NCI-H1092 (cell line): ENCODE data around the gene CHN2.

Experiments
- DNase-seq: peaks from one replicate; lab custom pipeline; 2025; lab: John Stamatoyannopoulos, UW

Gene CHN2

DNA sequence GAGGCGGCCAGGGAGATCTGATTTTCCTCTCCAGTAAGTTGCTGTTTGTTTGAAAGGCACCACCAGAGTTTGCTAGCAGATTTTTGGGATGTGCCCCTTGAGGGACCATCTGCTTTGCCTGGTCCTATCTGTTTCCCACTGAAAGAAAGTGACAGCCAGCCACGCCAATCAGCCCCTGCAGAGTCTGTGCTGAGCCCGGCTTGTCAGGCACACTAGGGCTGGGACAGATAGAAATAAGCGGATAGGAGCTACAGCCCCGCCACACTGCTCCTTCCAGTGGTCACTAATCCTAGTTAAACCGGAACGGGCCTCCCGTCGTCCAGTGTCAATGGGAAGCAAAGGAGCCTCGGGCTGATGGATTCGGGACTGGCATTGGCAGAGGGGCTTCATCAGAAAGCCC is 207.2 kb downstream of the CHN2 start:
- DNase-seq, result no peak

DNA sequence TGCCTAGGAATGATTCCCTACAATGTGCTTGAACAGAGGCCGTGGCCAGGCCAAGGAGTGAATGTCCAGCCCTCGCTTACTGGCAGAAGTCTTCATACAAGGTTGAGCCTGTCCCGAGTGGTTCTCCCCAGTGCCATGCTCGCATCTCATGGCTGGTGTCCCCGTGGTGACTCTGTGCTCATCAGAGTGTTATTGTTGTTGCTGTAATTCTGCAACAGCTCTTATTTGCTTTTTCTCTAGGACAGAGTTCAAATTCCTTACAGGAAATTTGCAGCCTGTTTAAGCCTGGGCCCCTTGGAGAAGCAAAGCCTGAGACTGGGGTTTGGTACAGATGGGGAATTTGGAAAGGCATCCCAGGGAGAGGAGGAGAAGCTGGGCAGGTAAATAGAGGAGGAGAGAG is 211.3 kb downstream of the CHN2 start:
- DNase-seq, result no peak

- DNase-seq, result no peak
Observed at GRCh38 chr7:29406366-29406765, 211.8 kb downstream of the CHN2 start.

- DNase-seq, result peak; percentile 81
Observed at GRCh38 chr7:29408841-29409243, 214.3 kb downstream of the CHN2 start.

GRCh38 chr7:29410996-29411395 is 216.4 kb downstream of the CHN2 start:
- DNase-seq, result no peak

GRCh38 chr7:29412912-29413311 is 218.3 kb downstream of the CHN2 start:
- DNase-seq, result no peak

- no peak for DNase-seq
Observed at GRCh38 chr7:29413626-29414136, 219.1 kb downstream of the CHN2 start.

GRCh38 chr7:29414216-29414615 is 219.6 kb downstream of the CHN2 start:
- no peak for DNase-seq

DNA sequence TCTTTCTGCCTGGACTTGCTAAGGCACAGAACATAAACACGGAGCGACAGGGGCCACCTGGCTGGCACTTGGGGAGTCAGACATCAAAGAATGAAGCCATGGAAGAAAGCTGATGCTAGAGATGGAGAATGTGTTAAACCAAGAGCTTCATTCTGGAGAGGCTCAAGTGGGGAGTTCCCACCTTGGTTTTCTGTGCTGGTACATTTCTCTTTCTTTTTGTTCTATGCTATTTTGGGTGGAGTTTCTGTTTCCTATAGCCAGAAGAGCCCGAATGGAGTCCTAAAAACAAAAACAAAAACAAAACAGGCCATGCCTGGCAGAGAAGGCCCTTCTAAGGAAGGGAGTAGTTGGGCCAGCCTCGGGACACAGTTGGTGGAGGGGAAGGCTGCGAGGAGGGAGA is 220.6 kb downstream of the CHN2 start:
- DNase-seq, result no peak

- DNase-seq, result no peak
Observed at GRCh38 chr7:29416276-29416937, 221.8 kb downstream of the CHN2 start.

DNA sequence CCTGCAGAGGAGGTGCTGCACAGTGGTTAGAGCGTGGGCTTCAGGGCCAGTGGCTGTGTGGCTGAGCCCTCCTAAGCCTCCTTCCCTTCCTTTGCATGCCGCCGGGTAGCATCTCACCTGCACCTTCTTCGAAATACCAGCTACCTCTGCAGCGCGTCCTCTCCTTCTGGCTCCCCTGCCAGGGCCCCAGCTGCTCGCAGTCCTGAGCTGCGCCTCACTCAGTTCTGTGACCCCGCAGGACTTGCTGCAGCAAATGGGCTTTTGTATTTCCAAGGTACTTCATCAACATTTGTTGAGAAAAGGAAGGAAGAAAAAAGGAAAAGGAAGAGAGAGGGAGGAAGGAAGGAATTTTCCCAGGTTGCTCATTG is 222.3 kb downstream of the CHN2 start:
- DNase-seq, result no peak

DNA sequence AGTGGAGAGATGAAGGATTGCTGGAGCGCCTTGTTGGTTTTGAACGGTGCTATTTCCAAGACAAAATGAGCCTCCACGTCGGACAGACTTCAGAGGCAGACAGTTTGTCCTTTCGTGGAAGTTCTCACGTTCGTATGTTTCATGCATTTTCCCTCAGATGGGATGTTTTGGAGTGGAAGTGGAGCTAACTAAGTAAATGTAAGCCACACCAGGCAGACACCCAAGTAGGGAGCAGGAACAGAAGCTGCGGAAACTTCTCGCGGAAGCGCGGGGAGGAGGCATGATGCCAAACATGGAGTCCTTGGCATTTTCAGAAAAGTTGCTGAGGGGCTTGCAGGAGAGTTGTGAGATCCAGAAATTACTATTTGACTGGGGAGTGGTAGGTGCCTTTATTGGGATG is 223.5 kb downstream of the CHN2 start:
- DNase-seq, result no peak

DNA sequence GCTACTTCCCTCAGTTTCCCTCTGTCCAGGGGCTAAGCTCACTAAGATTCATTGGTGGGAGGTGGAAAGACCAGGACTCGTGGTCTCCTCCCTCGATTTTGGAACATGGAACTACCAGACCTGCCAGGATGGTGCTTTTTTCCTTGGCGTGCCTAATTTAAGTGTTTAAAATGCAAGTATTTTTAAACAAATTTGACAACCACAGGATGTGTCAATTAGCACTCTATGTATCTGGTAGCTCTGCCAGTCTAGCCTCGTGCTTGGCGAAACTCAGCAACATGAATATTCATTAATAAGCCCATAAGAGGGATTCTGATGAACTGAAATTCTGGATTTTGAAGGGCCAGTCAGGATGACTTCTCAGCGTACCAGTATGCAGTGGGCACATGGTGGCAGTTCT is 224.1 kb downstream of the CHN2 start:
- DNase-seq, result no peak

DNA sequence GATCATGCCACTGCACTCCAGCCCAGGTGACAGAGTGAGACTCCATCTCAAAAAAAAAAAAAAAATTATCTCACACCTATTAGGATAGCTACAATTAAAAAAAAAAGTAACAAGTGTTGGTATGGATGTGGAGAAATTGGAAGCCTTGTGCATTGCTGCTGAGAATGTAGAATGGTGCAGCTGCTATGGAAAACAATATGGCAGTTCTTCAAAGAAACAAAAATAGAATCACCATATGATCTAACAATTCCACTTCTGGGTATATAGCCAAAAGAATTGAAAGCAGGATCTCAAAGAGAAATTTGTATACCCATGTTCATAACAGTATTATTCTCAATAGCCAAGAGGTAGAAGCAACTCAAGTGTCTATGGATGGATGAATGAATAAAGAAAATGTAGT is 225.4 kb downstream of the CHN2 start:
- DNase-seq, result no peak

DNA sequence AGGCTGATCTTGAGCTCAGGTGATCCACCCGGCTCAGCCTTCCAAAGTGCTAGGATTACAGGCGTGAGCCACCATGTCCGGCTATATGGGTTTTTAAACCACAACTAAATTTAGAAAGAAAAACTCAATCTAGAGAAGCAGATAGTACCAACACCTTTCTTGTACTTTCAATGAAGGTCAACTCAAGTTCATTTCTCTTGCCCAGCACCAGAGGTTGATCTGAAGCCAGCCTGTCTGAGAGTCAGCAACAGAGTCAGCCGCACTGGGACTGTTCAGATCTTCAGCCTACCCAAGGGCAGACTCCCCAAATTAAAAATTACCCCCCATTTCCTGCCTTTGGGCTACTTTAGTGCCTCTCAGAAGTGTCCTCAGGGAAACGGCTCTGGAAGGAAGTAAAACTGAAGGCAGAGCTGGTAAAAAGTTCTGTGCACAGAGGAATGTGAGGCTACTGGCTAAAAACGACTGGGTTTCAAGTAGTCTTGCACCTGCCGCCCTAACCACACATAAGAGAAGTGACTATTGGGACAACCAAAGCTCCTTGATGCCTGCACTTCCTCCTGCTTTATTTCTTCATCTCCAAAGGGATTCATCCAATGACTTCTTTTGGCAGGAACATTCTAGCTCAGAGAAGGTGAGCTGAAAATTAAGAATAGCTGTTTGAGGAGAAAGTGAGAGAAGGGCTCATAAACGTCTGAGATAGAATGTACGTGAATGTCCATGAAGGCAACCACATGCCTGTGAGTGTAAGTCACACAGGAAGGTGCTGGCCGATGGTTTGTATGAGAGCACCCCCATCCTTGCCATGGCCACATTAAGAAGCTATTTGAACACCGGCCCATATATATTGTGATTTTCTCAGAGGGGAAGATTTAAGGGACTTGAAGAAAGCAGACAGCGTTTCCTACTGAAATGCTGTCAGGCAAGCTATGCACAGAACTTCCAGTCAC is 226.7 kb downstream of the CHN2 start:
- no peak for DNase-seq

- DNase-seq, result no peak
Observed at GRCh38 chr7:29422829-29423228, 228.3 kb downstream of the CHN2 start.

DNA sequence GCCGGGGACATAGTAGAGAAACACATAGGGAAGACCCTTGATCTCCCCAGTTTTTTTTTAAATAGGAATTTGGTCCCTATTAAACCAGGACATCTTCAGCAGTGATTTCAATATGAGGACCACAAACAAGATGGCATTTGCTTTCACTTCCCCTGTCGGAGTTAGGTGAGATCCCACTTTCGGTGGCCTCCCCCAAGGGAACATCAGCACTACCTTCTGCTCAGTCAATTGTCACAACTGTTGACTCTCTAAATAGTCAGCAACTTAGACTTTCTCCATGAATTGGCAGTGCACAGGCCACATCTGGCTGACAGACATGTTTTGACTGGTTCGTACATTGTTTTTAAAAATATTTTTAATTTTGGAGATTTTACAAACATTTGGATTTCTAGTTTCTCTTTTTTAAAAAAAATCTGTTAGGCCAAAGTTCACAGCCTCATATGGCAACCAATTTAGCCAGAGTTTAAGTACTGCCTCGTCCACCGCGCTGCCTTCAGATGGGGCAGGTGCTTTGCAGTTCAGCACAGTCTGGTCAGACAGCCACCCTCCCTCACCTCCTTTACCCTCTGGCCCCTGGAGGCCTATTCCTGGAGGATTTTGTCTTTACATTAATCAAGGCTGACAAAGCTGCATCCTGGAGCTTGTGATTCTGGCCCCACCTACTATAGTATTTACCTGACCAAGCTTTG is 229.9 kb downstream of the CHN2 start:
- no peak for DNase-seq

- DNase-seq, result no peak
Observed at GRCh38 chr7:29424984-29425309, 230.4 kb downstream of the CHN2 start.

GRCh38 chr7:29426587-29426986 is 232.0 kb downstream of the CHN2 start:
- DNase-seq, result no peak

GRCh38 chr7:29429401-29429800 is 234.8 kb downstream of the CHN2 start:
- DNase-seq, result no peak

GRCh38 chr7:29430279-29430949 is 235.8 kb downstream of the CHN2 start:
- no peak for DNase-seq

GRCh38 chr7:29431686-29432085 is 237.1 kb downstream of the CHN2 start:
- no peak for DNase-seq
